Fibroblast of lung (primary cell): ENCODE data around the gene CSF2RB.

Experiments used
- CTCF ChIP-seq, 2 donors: IDR thresholded peaks in 1 of 2; conservative IDR thresholded peaks in 1 of 2; 1 replicate in 1 of 2; 2 replicates in 1 of 2; pipeline ENCODE4 v1.5.1; 2011 to 2012; ENCODE audit warnings: low read length in 2 of 2, control low read depth in 1 of 2, inconsistent platforms in 1 of 2, low read depth in 1 of 2, mild to moderate bottlenecking in 1 of 2
- EZH2 ChIP-seq: IDR thresholded peaks from 2 replicates; pipeline ENCODE4 v1.5.1; 2012; ENCODE audit warnings: low read length, control low read depth, mild to moderate bottlenecking; ENCODE audit errors: missing control alignments

GRCh38 chr22:36988075-36988832 lies 74.8 kb downstream of the CSF2RB start:
- TF ChIP-seq CTCF (conservative IDR thresholded peaks at IDR 0.05 in 1 of 2, IDR thresholded peaks at IDR 0.05 in 1 of 2; ENCODE audit: low read depth in 1 of 2, low read length in 2 of 2), result no peak
- TF ChIP-seq EZH2, result no peak
